ENCODE data around the gene RIN3.
A peak's percentile ranks its signal among the peaks of the same experiment; 100 is the strongest.

The RIN3 gene

DNA sequence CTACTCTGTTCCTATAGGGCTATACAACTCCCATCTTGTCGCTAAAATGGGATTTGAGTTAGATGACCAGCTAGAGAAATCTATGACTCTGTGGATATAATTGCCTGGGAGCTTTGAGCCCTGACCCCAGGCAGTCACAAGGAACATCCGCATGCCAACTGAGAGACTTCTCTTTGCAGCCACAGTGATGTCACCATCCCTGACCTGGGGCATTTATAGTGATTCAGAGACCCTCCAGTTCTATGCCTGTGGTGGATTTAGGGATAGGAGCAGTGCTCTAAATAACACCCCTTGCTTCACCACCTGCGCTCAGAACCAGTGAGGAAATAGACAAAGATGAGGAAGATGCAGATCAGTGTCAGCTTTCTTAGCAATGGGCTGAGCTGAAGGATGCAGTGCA is 86.2 kb downstream of the RIN3 start:
- H3K4me3 ChIP-seq (ENCODE audit: low read depth, low read length): no peak overlapping the region
- in situ Hi-C loops (cut with HindIII; ENCODE audit: low sequenced_read_pairs): no loop called here
- TF ChIP-seq, protein P1, sequence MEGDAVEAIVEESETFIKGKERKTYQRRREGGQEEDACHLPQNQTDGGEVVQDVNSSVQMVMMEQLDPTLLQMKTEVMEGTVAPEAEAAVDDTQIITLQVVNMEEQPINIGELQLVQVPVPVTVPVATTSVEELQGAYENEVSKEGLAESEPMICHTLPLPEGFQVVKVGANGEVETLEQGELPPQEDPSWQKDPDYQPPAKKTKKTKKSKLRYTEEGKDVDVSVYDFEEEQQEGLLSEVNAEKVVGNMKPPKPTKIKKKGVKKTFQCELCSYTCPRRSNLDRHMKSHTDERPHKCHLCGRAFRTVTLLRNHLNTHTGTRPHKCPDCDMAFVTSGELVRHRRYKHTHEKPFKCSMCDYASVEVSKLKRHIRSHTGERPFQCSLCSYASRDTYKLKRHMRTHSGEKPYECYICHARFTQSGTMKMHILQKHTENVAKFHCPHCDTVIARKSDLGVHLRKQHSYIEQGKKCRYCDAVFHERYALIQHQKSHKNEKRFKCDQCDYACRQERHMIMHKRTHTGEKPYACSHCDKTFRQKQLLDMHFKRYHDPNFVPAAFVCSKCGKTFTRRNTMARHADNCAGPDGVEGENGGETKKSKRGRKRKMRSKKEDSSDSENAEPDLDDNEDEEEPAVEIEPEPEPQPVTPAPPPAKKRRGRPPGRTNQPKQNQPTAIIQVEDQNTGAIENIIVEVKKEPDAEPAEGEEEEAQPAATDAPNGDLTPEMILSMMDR (IDR thresholded peaks at IDR 0.05; ENCODE audit: low read depth, low read length): no peak
- no peak for DNase-seq (ENCODE audit: low read depth, low spot score)

DNA sequence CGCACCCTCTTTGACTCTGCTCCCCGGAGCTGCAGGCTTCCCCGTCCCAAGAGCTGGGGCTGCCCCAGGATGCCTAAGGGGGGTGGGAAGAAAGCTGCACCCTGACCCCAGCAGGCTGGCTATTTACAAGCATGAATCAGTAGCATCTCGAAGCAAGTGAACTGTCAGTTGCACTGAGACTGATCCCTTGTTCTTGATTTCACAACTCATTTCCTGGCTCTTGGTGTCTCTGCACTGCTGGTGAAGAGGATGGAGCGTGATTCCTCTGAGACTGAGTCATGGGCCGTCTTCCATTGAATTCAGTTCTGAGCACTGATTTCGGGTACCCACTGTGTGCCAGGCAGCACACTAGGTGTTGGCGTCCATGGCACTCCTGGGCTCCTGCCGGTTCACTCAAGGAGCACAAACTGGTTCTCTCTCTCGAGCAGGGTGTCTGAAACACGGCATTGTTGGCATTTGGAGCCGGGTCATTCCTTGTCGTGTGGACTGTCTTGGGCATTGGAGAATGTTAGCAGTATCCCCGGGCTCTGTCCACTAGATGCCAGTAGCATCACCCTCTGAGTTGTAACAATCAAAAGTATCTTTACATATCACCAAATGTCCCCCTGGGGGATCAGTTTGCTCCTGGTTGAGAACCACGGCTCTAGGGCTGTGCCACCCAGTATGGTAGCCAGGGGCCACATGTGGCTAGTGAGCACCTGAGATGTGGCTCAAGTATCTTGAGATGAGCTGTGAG is 86.9 kb downstream of the RIN3 start:
- TF ChIP-seq, protein P1 (IDR thresholded peaks at IDR 0.05; ENCODE audit: low read depth, low read length): peak; percentile 28
- no peak overlapping the region for H3K4me3 ChIP-seq (ENCODE audit: low read depth, low read length)
- in situ Hi-C loops (cut with HindIII; ENCODE audit: low sequenced_read_pairs): no loop called here
- peak; percentile 49 for DNase-seq (ENCODE audit: low read depth, low spot score)

DNA sequence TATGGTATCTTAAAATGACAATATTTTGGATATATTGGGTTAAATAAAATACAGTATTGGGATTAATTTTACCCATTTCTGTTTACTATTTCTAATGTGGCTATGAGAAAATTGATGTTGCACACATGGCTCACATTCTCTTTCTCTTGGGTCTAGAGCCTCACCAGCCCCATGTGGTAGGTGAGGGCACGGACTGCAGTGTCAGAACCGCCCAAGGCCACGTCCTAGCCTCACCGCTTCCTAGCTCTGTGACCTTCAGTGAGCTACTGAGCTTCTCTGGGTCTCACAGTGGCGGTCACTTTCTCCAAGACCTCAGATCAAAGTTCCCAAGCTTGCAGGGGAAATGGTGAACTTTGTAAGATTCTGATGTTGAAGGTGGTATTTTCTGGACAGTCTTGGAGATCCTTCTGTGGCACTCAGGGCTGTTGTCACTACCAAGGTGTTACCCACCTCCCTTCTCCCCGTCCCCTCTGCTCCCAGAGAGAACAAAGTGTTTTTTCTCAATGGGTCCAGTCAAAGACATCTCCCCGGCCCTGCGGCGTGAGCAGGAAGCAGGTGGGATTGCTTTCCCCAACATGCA is 87.6 kb downstream of the RIN3 start:
- no peak for DNase-seq (ENCODE audit: low read depth, low spot score)
- H3K4me3 ChIP-seq (ENCODE audit: low read depth, low read length): no peak overlapping the region
- TF ChIP-seq, protein P1 (IDR thresholded peaks at IDR 0.05; ENCODE audit: low read depth, low read length): no peak
- in situ Hi-C loops (cut with HindIII; ENCODE audit: low sequenced_read_pairs): no loop called here

DNA sequence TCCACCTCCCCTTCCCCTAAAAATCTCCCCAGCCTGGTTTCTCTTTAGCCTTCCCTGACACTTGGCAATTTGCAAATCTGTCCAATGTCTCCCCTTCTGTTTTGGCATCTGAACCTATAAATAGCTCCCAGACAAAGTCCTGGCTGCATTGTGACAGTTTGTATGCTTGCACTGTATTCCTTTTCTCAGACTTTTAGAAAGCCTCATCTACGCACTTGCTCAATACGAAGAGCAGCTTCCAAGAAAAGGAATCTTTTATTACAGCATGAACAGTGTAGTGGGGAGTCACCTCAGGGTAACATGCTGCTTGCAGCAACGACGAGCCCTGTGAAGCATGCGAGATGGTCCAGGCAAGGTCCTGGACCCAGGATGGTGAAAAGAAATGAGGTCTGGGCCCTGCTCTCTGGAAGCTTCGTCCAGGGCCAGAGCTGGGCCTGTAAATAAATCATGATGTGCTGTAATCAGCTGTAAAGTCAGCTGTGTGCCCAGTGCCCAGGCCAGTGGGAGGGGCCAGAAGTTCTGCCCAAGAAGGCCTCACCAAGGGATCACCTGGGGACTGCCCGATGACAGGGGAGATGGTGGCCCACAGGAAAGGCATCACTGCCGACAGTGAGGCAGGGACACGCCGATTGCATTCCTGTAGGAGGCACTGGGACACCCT is 88.3 kb downstream of the RIN3 start:
- in situ Hi-C loops (cut with HindIII; ENCODE audit: low sequenced_read_pairs): no loop called here
- no peak for DNase-seq (ENCODE audit: low read depth, low spot score)
- H3K4me3 ChIP-seq (ENCODE audit: low read depth, low read length): no peak overlapping the region
- TF ChIP-seq, protein P1 (IDR thresholded peaks at IDR 0.05; ENCODE audit: low read depth, low read length): no peak

DNA sequence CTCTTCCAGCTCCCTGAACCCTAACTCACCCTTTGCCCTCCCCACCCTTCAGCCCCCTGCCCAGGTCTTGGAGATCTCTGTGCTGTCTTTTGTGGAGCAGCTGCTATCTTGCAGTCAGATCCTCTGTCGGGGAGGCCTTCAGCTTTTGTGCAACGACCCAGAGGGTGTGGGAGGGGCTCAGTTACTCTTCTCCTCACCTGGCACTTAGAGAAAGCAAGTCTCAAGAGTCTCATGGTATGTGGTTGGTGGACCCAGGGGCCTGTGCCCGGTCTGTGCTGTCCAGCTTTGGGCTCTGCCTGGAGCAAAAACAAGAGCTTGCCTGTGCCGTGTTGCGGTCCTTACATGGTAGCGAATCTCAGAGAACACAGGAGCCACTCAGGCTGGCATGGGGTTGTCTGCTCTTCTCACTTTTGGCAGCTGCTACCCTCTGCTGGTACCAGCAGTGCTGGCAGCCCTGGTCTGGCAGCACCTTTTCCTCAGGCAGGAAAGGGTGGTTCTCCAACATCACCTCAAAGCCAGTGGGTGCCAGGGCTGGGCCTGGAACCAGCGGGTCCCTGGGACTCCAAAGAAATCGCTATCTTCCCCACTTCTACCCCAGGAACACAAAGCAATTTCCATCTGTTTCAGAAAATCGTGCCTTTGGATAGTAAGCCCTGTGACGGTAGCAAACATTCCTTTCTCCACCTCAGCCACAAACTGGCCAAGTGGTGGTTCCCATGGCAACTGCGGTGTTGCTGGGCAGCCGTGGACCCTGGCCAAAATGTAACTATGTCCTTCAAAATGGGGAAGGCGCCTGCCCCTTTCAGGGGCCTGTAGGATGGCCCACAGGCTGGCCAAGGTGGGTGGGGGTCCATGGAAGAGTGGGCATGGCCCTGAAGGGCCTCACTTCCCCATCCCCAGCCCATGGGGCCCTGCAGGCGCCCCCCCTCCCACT is 90.0 kb downstream of the RIN3 start:
- TF ChIP-seq, protein P1 (IDR thresholded peaks at IDR 0.05; ENCODE audit: low read depth, low read length): peak; percentile 51
- in situ Hi-C loops (cut with HindIII; ENCODE audit: low sequenced_read_pairs): no loop called here
- H3K4me3 ChIP-seq (ENCODE audit: low read depth, low read length): no peak overlapping the region
- DNase-seq (ENCODE audit: low read depth, low spot score): peak; percentile 93
